ENCODE results near the gene MARS1. TPM values are rescaled to one million over a fixed set of nuclear protein-coding genes. Genes with fewer than 3 reads are reported as not detected.
"Not testable (repeated sequence)": the region's sequence is repeated elsewhere in the genome, so short reads cannot be mapped to it uniquely, and the experiment has no call there.

Gene MARS1
- total and polyA plus RNA-seq, 12 donors: 56.7 to 108 (median 75.6) TPM

DNA sequence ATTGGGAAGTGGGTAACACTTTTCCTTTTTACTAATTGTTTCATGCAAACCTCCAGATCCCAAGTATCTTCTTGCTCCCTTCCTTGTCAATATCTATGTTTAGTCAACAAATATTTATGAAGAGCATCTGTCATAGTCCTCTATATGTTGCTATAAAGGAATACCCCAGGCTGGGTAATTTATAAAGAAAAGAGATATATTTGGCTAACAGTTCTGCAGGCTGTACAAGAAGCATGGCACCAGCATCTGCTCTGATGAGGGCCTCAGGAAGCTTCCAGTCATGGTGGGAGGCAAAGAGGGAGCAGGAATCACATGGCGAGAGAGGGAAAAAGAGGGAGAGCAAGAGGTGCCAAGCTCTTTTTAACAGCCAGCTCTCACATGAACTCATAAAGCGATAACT, 66.6 kb downstream of the MARS1 start:
- no peak overlapping the region for H3K27ac ChIP-seq
- no peaks in the 10 kb centered on the region for H3K36me3 ChIP-seq
- H3K4me1 ChIP-seq: peaks cover 4 to 9% (median 6%) of the 10 kb centered on the region in 9 donors
- 93 to 94% methylated on average over 2 of the region's 2 CpGs for WGBS, 2 donors
- no peak for TF ChIP-seq CTCF (IDR thresholded peaks at IDR 0.05)
- no peaks in the 10 kb centered on the region for H3K9me3 ChIP-seq
- H3K4me3 ChIP-seq: no peak overlapping the region
- intact Hi-C loops (cut with DNase I): no loop called here
- DNase-seq (no peak), ATAC-seq (no peak)
- H3K27me3 ChIP-seq: peaks cover 0 to 39% (median 32%) of the 10 kb centered on the region in 7 donors

- no peak overlapping the region for H3K27ac ChIP-seq
- no peak for DNase-seq
- no peak for ATAC-seq
- H3K9me3 ChIP-seq: no peaks in the 10 kb centered on the region
- peaks cover 0 to 35% (median 28%) of the 10 kb centered on the region in 7 donors for H3K27me3 ChIP-seq
- no peak for TF ChIP-seq CTCF (IDR thresholded peaks at IDR 0.05)
- H3K36me3 ChIP-seq: no peaks in the 10 kb centered on the region
- peaks cover 3 to 5% (median 4%) of the 10 kb centered on the region in 9 donors for H3K4me1 ChIP-seq
- intact Hi-C loops (cut with DNase I): no loop called here
- WGBS, 2 donors: 90 to 97% methylated on average over 1 of the region's 1 CpG
- H3K4me3 ChIP-seq: no peak overlapping the region
Observed at GRCh38 chr12:57554897-57555296, 67.0 kb downstream of the MARS1 start.

- Histone ChIP-seq H3K27me3 (peaks cover 0 to 22% (median 8%) of the 10 kb centered on the region in 7 donors), H3K36me3 (no peaks in the 10 kb centered on the region), H3K9me3 (no peaks in the 10 kb centered on the region), H3K4me3 (no peak overlapping the region), H3K27ac (no peak overlapping the region), H3K4me1 (no peaks in the 10 kb centered on the region)
- intact Hi-C loops (cut with DNase I): no loop called here
- WGBS, 2 donors: 81 to 89% methylated on average over 4 of the region's 4 CpGs
- ATAC-seq: no peak
- no peak for TF ChIP-seq CTCF (IDR thresholded peaks at IDR 0.05)
- no peak for DNase-seq
Observed at GRCh38 chr12:57558864-57559263, 71.0 kb downstream of the MARS1 start.

GRCh38 chr12:57560516-57560915, 72.6 kb downstream of the MARS1 start:
- WGBS, 2 donors: 94 to 95% methylated on average over 2 of the region's 2 CpGs
- Histone ChIP-seq H3K4me3 (no peak overlapping the region), H3K27me3 (peaks cover 0 to 30% (median 9%) of the 10 kb centered on the region in 7 donors), H3K9me3 (no peaks in the 10 kb centered on the region), H3K4me1 (no peaks in the 10 kb centered on the region), H3K27ac (no peak overlapping the region), H3K36me3 (no peaks in the 10 kb centered on the region)
- TF ChIP-seq CTCF (IDR thresholded peaks at IDR 0.05): no peak
- intact Hi-C loops (cut with DNase I): no loop called here
- no peak for DNase-seq
- no peak for ATAC-seq

- H3K4me1 ChIP-seq; ATAC-seq; intact Hi-C loops (cut with DNase I); H3K4me3 ChIP-seq; H3K9me3 ChIP-seq; DNase-seq; H3K36me3 ChIP-seq; H3K27ac ChIP-seq: not testable (repeated sequence)
- peaks cover 0 to 36% (median 9%) of the 10 kb centered on the region in 7 donors for H3K27me3 ChIP-seq
- 70 to 71% methylated on average over 1 of the region's 1 CpG for WGBS, 2 donors
Observed at GRCh38 chr12:57561117-57561516, 73.2 kb downstream of the MARS1 start.
